GM12878 (cell line): ENCODE measurements around the gene SEMA5A. TPM values are rescaled to one million over a fixed set of nuclear protein-coding genes. Genes with fewer than 3 reads are reported as not detected.

Source experiments
- ATAC-seq: fragments of 200-7000 bp; cut with Tn5 transposase; 3 replicates; pipeline ENCODE4 v1.9.1; 2020; ENCODE audit warnings: mild to moderate bottlenecking, moderate library complexity
- BruUV-seq: library from RNA; stranded (reverse); fragments of 400-500 nt; replicated peaks from 2 replicates; lab custom pipeline; 2021; lab: Mats Ljungman, UMichigan
- CTCF ChIA-PET: fragments of 300-600 bp; sonication (Branson Sonifier 250); formaldehyde crosslinking; extraction: SDS; loops from one replicate; lab custom pipeline; 2021; ENCODE audit warnings: inconsistent platforms; lab: Yijun Ruan, JAX
- POLR2A ChIA-PET: fragments of 350-600 bp; formaldehyde crosslinking; extraction: SDS; loops from one replicate; lab custom pipeline; 2021; ENCODE audit warnings: inconsistent platforms; lab: Charles Lee
- RAD21 ChIA-PET: fragments of 300-600 bp; sonication (Branson Sonifier 250); formaldehyde crosslinking; loops from one replicate; lab custom pipeline; 2023; ENCODE audit warnings: antibody characterized with exemption; ENCODE audit not compliant: unreplicated experiment; lab: Charles Lee
- SMC1A ChIA-PET: fragments of 300-600 bp; sonication (Branson Sonifier 250); formaldehyde crosslinking; loops from one replicate; lab custom pipeline; 2023; ENCODE audit not compliant: unreplicated experiment, uncharacterized antibody; lab: Charles Lee
- DNase-seq: peaks from one replicate; pipeline ENCODE4 v3.0.0-alpha.2; 2011; ENCODE audit warnings: low read depth, low spot score
- FAIRE-seq: peaks from 3 replicates; lab custom pipeline; 2011; peaks lifted over from hg19 to GRCh38; lab: Jason Lieb, UNC
- H2AFZ ChIP-seq: 2 replicates; pipeline ENCODE4 v1.6.0; 2011; ENCODE audit warnings: low read depth, low read length, control low read depth; ENCODE audit not compliant: control insufficient read depth
- H3K27ac ChIP-seq: 2 replicates; pipeline ENCODE4 v1.5.1; 2011; ENCODE audit warnings: control low read depth; ENCODE audit not compliant: control insufficient read depth, insufficient read depth
- H3K27me3 ChIP-seq, 2 experiments: replicated peaks in 1 of 2; 2 replicates each; pipeline versions ENCODE4 v1.6.0 to v1.6.1; 2011; ENCODE audit warnings: low read length in 1 of 2; ENCODE audit not compliant: control insufficient read depth in 2 of 2, insufficient read depth in 2 of 2
- H3K36me3 ChIP-seq, 2 experiments: 2 replicates each; pipeline ENCODE4 v1.5.1; 2011; ENCODE audit warnings: low read length in 1 of 2; ENCODE audit not compliant: control insufficient read depth in 2 of 2, insufficient read depth in 2 of 2
- H3K4me1 ChIP-seq: 2 replicates; pipeline ENCODE4 v1.6.1; 2011; ENCODE audit warnings: mild to moderate bottlenecking, low read length, moderate library complexity, mixed read lengths; ENCODE audit not compliant: control insufficient read depth, insufficient read depth
- H3K4me2 ChIP-seq: 2 replicates; pipeline ENCODE4 v1.6.0; 2011; ENCODE audit warnings: control low read depth; ENCODE audit not compliant: control insufficient read depth, insufficient read depth
- H3K4me3 ChIP-seq: fragments of 200-600 bp; sonication (generic); 2 replicates; pipeline ENCODE4 v1.5.1; 2016
- H3K79me2 ChIP-seq: 2 replicates; pipeline ENCODE4 v1.6.0; 2011; ENCODE audit warnings: low read length; ENCODE audit not compliant: control insufficient read depth, insufficient read depth
- H3K9ac ChIP-seq: 2 replicates; pipeline ENCODE4 v1.8.0; 2011; ENCODE audit warnings: low read length, control low read depth, mixed read lengths; ENCODE audit not compliant: control insufficient read depth, insufficient read depth
- H3K9me3 ChIP-seq: replicated peaks from 3 replicates; pipeline ENCODE4 v1.5.1; 2011; ENCODE audit warnings: mild to moderate bottlenecking, low read length; ENCODE audit not compliant: control insufficient read depth, insufficient read depth
- H4K20me1 ChIP-seq: 2 replicates; pipeline ENCODE4 v1.6.0; 2011; ENCODE audit not compliant: control insufficient read depth, insufficient read depth
- CEBPZ ChIP-seq: fragments of 150-350 bp; IDR thresholded peaks from 2 replicates; pipeline ENCODE4 v1.6.1; 2016; ENCODE audit warnings: low read depth, low read length
- SMAD1 ChIP-seq: fragments of 450-650 bp; IDR thresholded peaks from 2 replicates; pipeline ENCODE4 v1.6.1; 2018; ENCODE audit warnings: mild to moderate bottlenecking, low read depth; ENCODE audit not compliant: partially characterized antibody
- YY1 ChIP-seq: IDR thresholded peaks from 2 replicates; pipeline ENCODE4 v1.6.1; 2011; ENCODE audit warnings: low read depth, mild to moderate bottlenecking, low read length
- whole genome bisulfite sequencing: methylation state at CpG from one replicate; pipeline ENCODE4 v1.1.6; 2016; ENCODE audit warnings: low lambda C conversion rate; ENCODE audit not compliant: insufficient replicate concordance, insufficient coverage; ENCODE audit errors: missing lambda C conversion rate; 5-methylcytosine and 5-hydroxymethylcytosine counted together
- in situ Hi-C: fragments of 300-500 bp; cut with MboI; formaldehyde crosslinking; loops from 9 replicates; pipeline ENCODE4 v1.14.3; 2018; ENCODE audit warnings: mixed read lengths
- intact Hi-C: fragments of 100-400 bp; cut with micrococcal nuclease; formaldehyde crosslinking; loops from one replicate; pipeline ENCODE4 v1.14.2; 2022; ENCODE audit not compliant: unreplicated experiment
- polyA plus RNA-seq, 11 experiments: library from polyadenylated mRNA; depleted of rRNA in 4 of 11; unstranded in 6 of 11; stranded (reverse) in 5 of 11; fragments of >200 nt; fragmentation: Nextera tagmentation in 4 of 11; fragmentation: Illumina TruSeq in 1 of 11; extraction: Ambion mirVana in 4 of 11; extraction: Trizol in 1 of 11; gene quantifications; 1 replicate in 1 of 11; 2 replicates in 10 of 11; pipeline versions ENCODE4 v1.2.1 to v1.2.3, GENCODE V29; 2011 to 2016; ENCODE audit warnings: inconsistent platforms in 2 of 11, missing spikeins in 2 of 11, low read depth in 1 of 11
- total RNA-seq, 4 experiments: library from RNA; depleted of rRNA in 3 of 4; stranded (reverse); fragments of >200 nt in 3 of 4; fragmentation: Illumina TruSeq in 1 of 4; extraction: Trizol in 1 of 4; gene quantifications; 2 replicates each; pipeline versions ENCODE4 v1.2.1 to v1.2.3, GENCODE V29; 2013 to 2021
- TF ChIP-seq, protein P1 (sequence below), 3 experiments: IDR thresholded peaks in 2 of 3; conservative IDR thresholded peaks in 1 of 3; 2 replicates each; pipeline ENCODE4 v1.5.1; 2011; ENCODE audit warnings: low read depth in 3 of 3, low read length in 3 of 3, mild to moderate bottlenecking in 3 of 3, control low read depth in 2 of 3, moderate library complexity in 2 of 3, inconsistent platforms in 1 of 3, mixed read lengths in 1 of 3; ENCODE audit not compliant: control insufficient read depth in 2 of 3, insufficient read depth in 1 of 3; ENCODE audit errors: extremely low read depth in 1 of 3

Gene SEMA5A
- total and polyA plus RNA-seq, 10 of the 15 experiments (the other 5 are each of a cell fraction or from before 2014, with no cell fraction given) = 0.03 to 2.4 (median 0.09) TPM; not detected in 1

DNA sequence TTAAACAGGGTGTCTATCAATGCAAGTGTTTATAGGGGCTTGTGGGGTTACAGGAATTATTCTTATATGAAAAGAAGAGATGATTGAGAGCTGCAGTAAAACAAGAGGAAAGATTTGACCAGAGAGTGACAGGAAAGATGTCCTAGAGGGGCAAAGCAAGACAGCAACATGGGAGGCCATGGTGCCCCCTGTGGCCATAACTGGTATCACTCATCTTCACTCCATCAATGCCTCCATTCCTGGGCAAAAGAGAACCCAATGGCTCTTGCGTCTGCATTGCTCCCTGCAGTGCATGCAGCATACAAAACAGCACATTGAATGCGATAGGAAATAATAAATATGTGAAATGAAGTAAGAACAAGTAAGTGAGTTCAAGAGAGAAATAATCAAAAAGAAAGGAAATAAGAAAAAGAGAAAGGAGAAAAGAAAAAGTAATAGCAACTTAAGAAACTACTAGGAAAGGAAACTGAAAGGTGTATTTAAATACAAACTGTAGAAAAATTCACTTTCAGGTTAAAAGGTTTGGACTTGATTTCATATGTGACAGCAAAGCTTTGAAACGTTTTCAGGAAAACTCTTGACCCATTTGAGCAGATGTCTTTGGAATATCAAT, 206.6 kb downstream of the SEMA5A start:
- WGBS = 57% methylated on average over 3 of the region's 3 CpGs
- TF ChIP-seq CEBPZ (no peak), YY1 (peak; percentile 20; the same call in 1 of the 2 replicates), SMAD1 (no peak)
- TF ChIP-seq, protein P1, sequence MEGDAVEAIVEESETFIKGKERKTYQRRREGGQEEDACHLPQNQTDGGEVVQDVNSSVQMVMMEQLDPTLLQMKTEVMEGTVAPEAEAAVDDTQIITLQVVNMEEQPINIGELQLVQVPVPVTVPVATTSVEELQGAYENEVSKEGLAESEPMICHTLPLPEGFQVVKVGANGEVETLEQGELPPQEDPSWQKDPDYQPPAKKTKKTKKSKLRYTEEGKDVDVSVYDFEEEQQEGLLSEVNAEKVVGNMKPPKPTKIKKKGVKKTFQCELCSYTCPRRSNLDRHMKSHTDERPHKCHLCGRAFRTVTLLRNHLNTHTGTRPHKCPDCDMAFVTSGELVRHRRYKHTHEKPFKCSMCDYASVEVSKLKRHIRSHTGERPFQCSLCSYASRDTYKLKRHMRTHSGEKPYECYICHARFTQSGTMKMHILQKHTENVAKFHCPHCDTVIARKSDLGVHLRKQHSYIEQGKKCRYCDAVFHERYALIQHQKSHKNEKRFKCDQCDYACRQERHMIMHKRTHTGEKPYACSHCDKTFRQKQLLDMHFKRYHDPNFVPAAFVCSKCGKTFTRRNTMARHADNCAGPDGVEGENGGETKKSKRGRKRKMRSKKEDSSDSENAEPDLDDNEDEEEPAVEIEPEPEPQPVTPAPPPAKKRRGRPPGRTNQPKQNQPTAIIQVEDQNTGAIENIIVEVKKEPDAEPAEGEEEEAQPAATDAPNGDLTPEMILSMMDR (IDR thresholded peaks at IDR 0.05 in 2 of 3, conservative IDR thresholded peaks at IDR 0.05 in 1 of 3; ENCODE audit: control insufficient read depth in 2 of 3, extremely low read depth in 1 of 3, insufficient read depth in 1 of 3, low read depth in 3 of 3, low read length in 3 of 3) = peak; percentile 19 to 57 (median 46); a peak in 4 of 6 replicates

More for the DNA sequence above, 206.6 kb downstream of the SEMA5A start:
- ChIA-PET POLR2A (no interaction called here), SMC1A (no interaction called here), RAD21 (no interaction called here), CTCF (no interaction called here)
- FAIRE-seq (no peak), ATAC-seq (peak; percentile 64), DNase-seq (no peak)
- Histone ChIP-seq H3K9me3 (no peaks in the 10 kb centered on the region), H3K4me2 (no peak overlapping the region), H3K79me2 (no peaks in the 10 kb centered on the region), H2AFZ (no peak overlapping the region), H3K36me3 (no peaks in the 10 kb centered on the region), H3K4me1 (no peaks in the 10 kb centered on the region), H3K9ac (no peak overlapping the region), H4K20me1 (no peaks in the 10 kb centered on the region), H3K4me3 (no peak overlapping the region), H3K27ac (no peak overlapping the region), H3K27me3 (no peaks in the 10 kb centered on the region)
- intact Hi-C loops = no loop called here
- BruUV-seq = no TSS peak
- in situ Hi-C loops = no loop called here
